Ovary (tissue), 3 donors: Measurements from ENCODE around the gene XPO6.

ENCODE experiments used
- EP300 ChIP-seq: sonication (generic); formaldehyde crosslinking; IDR thresholded peaks from one replicate; pipeline ENCODE4 v1.6.1; 2017; ENCODE audit warnings: antibody characterized with exemption
- TF ChIP-seq, protein P1 (sequence below), 3 donors: fragments of 450-650 bp in 2 of 3; fragments of 200-600 bp in 1 of 3; IDR thresholded peaks; one replicate each; pipeline versions ENCODE4 v1.5.1 to v1.8.0; 2016 to 2022; ENCODE audit warnings: antibody characterized with exemption in 3 of 3, mild to moderate bottlenecking in 1 of 3
- donor health status: DM: no; HTN: no; CAD: no.

DNA sequence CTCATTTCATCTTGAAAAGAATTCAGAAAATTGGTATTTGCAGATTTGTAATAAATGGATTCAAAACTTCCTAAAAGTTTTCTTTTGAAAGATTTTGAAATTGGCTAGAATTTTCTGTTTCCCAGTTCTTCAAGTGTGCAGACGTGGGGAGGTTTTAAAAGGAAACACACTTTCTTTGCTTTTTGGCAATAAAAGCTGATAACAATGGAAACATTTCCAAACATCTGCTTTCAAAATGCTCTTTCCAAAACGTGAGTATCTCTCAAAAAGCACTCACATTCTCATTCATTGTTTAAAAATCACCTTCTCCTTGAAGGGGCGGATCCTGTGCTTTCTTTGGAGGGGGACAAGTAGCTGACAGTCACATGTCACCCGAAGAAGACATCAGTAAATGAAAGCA lies 139.7 kb downstream of the XPO6 start:
- no peak for TF ChIP-seq EP300
- TF ChIP-seq, protein P1, sequence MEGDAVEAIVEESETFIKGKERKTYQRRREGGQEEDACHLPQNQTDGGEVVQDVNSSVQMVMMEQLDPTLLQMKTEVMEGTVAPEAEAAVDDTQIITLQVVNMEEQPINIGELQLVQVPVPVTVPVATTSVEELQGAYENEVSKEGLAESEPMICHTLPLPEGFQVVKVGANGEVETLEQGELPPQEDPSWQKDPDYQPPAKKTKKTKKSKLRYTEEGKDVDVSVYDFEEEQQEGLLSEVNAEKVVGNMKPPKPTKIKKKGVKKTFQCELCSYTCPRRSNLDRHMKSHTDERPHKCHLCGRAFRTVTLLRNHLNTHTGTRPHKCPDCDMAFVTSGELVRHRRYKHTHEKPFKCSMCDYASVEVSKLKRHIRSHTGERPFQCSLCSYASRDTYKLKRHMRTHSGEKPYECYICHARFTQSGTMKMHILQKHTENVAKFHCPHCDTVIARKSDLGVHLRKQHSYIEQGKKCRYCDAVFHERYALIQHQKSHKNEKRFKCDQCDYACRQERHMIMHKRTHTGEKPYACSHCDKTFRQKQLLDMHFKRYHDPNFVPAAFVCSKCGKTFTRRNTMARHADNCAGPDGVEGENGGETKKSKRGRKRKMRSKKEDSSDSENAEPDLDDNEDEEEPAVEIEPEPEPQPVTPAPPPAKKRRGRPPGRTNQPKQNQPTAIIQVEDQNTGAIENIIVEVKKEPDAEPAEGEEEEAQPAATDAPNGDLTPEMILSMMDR (IDR thresholded peaks at IDR 0.05): no peak
